Epithelial cell of proximal tubule (primary cell): ENCODE measurements around the gene RPL29. TPM values are rescaled to one million over a fixed set of nuclear protein-coding genes. Genes with fewer than 3 reads are reported as not detected.

ENCODE experiments used
- DNase-seq: peaks from one replicate; pipeline ENCODE4 v3.0.0-alpha.2; 2011; ENCODE audit warnings: low read depth
- H3K4me3 ChIP-seq: 2 replicates; pipeline ENCODE4 v1.5.1; 2011; ENCODE audit warnings: low read depth, mild to moderate bottlenecking, low read length
- CTCF ChIP-seq: conservative IDR thresholded peaks from 2 replicates; pipeline ENCODE4 v1.5.1; 2012; ENCODE audit warnings: low read depth, mild to moderate bottlenecking, low read length
- total RNA-seq: library from RNA; depleted of rRNA; stranded (reverse); fragments of >200 nt; gene quantifications from 2 replicates; pipeline ENCODE4 v1.2.3, GENCODE V29; 2015

RPL29 gene
- total RNA-seq, 1 donor from 2014 or later: 1,795 TPM

DNA sequence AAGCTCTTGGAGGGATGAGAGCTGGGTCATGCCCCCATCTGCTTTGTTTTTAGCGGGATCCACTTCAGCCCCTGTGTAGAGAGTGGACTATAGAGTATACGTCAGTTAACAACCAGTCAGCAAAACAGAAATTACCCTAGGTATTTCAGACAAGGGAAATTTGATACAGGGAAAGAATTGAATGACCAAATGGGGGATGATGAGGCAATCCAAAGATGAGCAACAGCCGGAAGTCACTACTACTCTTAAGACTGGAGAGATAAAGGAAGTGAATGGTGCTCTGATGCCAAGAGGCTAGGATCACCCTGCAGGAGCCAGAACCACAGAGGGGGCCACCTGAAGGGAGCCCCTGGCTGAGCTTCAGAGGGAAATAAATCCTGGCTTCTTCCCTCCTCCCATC is 42.2 kb downstream of the RPL29 start:
- no peak for DNase-seq
- no peak overlapping the region for H3K4me3 ChIP-seq
- TF ChIP-seq CTCF: no peak

DNA sequence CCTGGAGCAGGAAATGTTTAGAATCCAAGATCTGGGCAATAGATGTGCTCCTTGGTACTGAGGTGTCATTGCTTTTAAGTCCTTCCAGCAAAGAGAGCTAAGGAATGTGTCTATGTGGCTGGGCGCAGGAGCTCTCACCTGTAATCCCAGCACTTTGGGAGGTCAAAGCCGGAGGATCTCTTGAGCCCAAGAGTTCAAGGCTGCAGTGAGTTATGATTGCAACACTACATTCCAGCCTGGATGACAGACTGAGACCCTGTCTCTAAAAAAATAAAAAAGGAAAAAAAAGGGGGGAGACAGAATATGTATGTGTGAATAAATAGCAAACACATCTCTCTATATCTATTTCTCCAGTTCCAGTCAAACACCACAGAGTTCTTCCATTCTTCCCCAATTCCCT is 44.8 kb downstream of the RPL29 start:
- no peak overlapping the region for H3K4me3 ChIP-seq
- DNase-seq: no peak
- TF ChIP-seq CTCF: no peak

DNA sequence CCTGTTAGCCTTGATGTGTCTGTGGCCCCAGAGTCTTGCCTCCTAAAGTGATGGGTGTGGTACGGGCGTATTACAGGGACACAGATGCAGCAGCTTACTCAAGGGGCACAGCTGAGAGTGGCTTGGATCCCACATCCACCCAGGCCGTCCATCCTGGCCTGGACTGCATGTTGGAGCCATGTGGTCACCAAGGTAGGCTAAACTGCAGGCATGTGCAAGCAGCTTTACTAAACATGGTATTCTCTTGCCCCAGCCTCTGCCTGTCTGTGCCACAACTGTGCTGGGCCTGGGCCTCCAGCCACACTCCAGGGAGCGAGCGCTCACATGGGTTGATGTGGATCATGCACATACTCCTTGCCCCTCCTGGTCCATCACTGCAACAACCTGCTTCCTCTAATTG is 46.6 kb downstream of the RPL29 start:
- TF ChIP-seq CTCF: no peak
- DNase-seq: no peak

DNA sequence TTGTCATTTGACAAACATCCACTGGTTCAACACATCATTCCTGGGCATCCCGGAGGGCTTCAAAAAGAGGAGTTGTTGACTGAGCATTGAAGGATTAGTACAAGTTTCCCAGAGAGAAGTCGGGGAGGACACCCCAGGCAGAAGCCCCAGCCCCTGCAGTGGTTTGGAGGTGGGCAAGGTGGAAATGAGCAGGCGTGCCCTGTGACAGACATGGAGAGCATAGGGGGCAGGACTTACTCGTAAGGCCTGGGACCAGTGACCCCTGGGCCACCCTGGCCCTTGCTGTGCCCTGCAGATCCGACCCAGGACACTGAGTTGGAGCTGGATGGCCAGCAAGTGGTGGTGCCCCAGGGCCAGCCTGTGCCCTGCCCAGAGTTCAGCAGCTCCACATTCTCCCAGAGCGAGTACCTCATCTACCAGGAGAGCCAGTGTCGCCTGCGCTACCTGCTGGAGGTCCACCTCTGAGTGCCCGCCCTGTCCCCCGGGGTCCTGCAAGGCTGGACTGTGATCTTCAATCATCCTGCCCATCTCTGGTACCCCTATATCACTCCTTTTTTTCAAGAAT is 47.6 kb downstream of the RPL29 start:
- no peak overlapping the region for H3K4me3 ChIP-seq
- no peak for TF ChIP-seq CTCF
- DNase-seq: no peak

More for the DNA sequence above, 46.6 kb downstream of the RPL29 start:
- no peak overlapping the region for H3K4me3 ChIP-seq

- no peak for TF ChIP-seq CTCF
- DNase-seq: no peak
- H3K4me3 ChIP-seq: no peak overlapping the region
These were observed 48.3 kb downstream of the RPL29 start for GRCh38 chr3:51947215-51947900.

DNA sequence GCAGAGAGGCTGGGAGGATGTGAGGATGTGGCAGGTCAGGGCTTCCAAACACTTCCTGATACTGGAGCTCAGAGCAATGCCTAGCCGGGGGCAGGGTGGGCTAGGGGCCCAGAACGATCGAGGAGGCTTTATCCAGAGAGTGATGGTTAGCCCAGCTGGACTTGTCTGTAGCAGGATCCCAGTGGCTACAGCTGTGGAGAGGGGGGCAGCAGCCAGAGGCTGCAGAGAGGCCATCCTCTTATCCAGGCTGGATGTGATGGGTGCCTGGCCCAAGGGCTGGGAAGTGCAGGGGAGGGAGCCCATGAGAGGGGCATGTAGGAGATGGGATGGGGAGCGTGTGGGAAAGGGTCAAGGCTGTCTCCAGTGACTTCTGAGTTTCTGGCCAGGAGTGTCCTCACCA is 48.9 kb downstream of the RPL29 start:
- TF ChIP-seq CTCF: no peak
- no peak for DNase-seq
- H3K4me3 ChIP-seq: no peak overlapping the region
